Right renal pelvis (tissue), 4 donors: Measurements from ENCODE around the gene CCL3. TPM values are rescaled to one million over a fixed set of nuclear protein-coding genes. Genes with fewer than 3 reads are reported as not detected.
"Not testable (repeated sequence)": the region's sequence is repeated elsewhere in the genome, so short reads cannot be mapped to it uniquely, and the experiment has no call there.

Experiments used
- DNase-seq, 4 donors: peaks; one replicate each; pipeline ENCODE4 v3.0.0-alpha.2; 2013; ENCODE audit warnings: low read depth in 4 of 4, low spot score in 3 of 4, missing footprints in 1 of 4
- polyA plus RNA-seq, 4 donors: library from polyadenylated mRNA; unstranded; fragments of 120-200 nt; gene quantifications; one replicate each; pipeline ENCODE4 v1.2.1, GENCODE V29; 2013; ENCODE audit not compliant: insufficient read length in 4 of 4

The CCL3 gene
- polyA plus RNA-seq, 4 donors: 0.13 to 6.6 (median 3.5) TPM

- no peak for DNase-seq
These were observed 27.8 kb upstream of the CCL3 start for GRCh38 chr17:36117505-36118382.

DNA sequence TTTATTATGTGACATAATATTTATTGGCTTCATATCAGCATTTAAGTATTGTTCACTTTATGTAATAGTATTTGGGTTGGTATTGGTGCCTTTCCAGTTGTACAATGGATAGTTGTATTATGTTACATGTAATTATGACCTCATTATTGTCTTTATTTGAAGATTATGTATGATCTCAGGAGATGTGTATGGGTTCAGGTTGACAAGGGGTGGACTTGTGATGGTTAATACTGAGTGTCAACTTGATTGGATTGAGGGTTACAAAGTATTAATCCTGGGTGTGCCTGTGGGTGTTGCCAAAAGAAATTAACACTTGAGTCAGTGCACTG is 25.7 kb upstream of the CCL3 start:
- not testable (repeated sequence) for DNase-seq

DNA sequence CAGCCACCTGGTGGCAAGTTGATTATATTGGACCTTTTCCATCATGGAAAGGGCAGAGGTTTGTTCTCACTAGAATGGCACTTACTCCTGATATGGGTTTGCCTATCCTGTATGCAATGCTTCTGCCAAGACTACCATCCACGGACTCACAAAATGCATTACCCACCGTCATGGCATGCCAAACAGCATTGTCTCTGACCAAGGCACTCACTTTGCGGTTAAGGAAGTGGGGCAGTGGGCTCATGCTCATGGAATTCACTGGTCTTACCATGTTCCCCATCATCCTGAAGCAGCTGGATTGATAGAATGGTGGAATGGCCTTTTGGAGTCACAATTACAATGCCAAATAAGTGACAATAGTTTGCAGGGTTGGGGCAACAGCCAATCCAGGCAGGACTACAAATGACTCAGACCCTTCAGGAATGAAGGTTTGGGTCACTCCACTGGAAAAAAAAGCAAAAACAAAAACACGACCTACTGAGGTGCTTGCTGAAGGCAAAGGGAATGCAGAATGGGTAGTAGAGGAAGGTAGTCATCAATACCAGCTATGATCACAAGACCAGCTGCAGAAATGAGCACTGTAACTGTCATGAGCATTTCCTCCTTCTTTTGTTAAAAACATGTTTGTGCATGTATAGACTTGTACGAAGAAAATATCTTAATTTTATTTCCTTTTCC is 25.2 kb upstream of the CCL3 start:
- not testable (repeated sequence) for DNase-seq

GRCh38 chr17:36113131-36113530 is 23.2 kb upstream of the CCL3 start:
- not testable (repeated sequence) for DNase-seq

- DNase-seq: no peak
These were observed 22.6 kb upstream of the CCL3 start for GRCh38 chr17:36112572-36112971.

GRCh38 chr17:36111068-36111490 is 21.1 kb upstream of the CCL3 start:
- DNase-seq: no peak

GRCh38 chr17:36108265-36108664 is 18.3 kb upstream of the CCL3 start:
- DNase-seq: not testable (repeated sequence)

GRCh38 chr17:36107660-36108059 is 17.7 kb upstream of the CCL3 start:
- DNase-seq: no peak

DNA sequence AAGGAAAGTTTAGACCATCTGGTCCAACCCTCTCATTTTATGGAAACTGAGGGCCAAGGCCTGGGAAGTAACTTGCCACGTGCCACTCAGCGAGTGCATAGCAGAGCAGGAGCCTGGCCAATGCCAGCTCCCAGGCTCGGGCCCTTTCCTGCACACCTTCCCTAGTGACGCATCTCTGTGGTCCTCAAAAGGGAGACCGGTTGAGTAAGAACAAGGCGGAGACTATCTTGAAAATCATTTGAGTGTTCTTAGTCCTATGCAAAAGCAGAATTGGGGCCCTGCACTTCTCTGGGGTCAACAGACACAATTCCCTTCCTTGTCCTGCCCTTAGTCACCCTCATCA is 16.5 kb upstream of the CCL3 start:
- DNase-seq: no peak

DNA sequence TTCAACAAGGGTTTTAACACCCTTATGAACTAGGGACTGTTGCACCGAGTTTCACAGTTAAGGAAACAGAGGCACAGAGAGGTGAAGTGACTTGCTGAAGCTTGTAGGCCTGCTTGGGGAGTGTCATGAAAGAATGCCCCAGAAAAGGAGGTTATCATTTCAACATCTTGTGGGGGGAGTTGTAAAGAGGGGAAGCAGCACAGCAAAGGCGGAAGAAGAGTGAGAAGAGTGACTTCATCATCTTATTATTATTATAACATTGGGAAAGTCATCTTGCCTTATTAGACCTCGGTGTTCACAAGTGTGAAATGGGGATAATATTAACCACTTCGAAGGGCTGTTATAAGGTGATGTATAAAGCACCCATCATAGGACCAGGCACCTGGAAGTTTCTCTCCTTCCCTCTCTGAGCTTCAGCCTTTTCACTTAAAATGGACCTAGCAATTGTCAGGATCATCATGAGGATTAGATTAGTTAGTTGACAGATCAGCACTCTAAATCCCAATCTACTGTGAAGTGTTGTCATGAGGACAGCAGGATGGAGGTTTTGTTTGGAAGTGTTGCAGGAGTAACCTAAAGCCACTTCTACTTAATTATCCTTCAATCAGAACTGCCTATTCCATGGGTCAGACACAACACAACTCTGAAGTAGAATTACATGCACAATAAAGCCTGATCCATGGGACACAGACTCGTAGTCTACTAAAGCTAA is 16.0 kb upstream of the CCL3 start:
- no peak for DNase-seq

DNA sequence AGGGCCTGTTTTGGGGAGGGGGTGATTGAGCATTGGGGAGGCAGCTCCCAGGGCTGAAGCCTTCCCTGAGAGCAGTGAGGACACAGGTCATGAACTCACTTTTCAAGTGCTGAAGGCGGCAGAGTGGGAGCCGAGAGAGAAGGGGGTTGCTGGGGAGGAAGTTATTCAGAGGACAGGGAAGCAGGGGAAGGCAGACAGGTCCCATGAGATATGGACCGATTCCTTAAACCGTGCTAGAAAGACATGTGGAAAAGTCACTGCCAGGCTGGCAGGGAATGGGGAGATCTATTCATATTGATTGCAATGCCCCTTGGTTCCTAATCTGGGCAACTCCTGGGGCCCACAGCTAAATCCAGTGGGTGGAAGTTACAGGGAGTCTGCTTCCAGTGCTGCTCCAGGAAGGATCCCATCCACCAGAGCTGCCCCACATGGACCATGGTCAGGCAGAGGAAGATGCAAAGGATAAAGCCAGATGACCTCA is 14.8 kb upstream of the CCL3 start:
- no peak for DNase-seq

- DNase-seq: not testable (repeated sequence)
These were observed 14.3 kb upstream of the CCL3 start for GRCh38 chr17:36104246-36104645.

DNA sequence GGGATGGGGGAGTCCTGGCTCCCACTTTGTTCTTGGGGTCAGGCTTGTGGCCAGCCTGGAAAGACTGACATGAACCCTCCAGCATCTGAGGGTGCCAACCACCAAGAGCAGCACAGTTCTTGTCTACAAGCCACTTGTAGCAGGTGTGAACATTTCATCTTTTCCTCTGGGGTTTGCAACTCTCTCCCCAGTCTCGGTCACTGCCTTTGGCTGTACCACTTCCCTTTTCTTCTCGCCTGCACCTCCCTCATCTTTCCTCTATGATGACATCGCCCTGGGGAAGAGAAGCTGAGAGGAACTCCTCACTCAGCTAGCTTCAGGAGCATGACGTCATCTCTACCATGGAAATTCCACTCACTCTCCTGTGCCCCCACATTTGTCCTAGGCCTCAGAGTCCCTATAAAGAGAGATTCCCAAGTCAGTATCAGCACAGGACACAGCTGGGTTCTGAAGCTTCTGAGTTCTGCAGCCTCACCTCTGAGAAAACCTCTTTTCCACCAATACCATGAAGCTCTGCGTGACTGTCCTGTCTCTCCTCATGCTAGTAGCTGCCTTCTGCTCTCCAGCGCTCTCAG is 13.5 kb upstream of the CCL3 start, which contains the start of gene CCL4:
CCL4 (plus strand) TSS at position 427 of the 575 bp plus-strand sequence; CDS start at position 506, 79 bp downstream.
- not testable (repeated sequence) for DNase-seq

- not testable (repeated sequence) for DNase-seq
These were observed 9.1 kb upstream of the CCL3 start for GRCh38 chr17:36099004-36099403.

- no peak for DNase-seq
These were observed 6.0 kb upstream of the CCL3 start for GRCh38 chr17:36095992-36096391.

- no peak for DNase-seq
These were observed 4.8 kb upstream of the CCL3 start for GRCh38 chr17:36094746-36095145.

GRCh38 chr17:36094232-36094631 is 4.3 kb upstream of the CCL3 start:
- no peak for DNase-seq

GRCh38 chr17:36092715-36093114 is 2.8 kb upstream of the CCL3 start:
- not testable (repeated sequence) for DNase-seq

GRCh38 chr17:36092230-36092629 is 2.3 kb upstream of the CCL3 start:
- no peak for DNase-seq

- DNase-seq: no peak
These were observed 541 bp downstream of the CCL3 start for GRCh38 chr17:36089339-36089865.
